ENCODE results near the gene PLK1. TPM values are rescaled to one million over a fixed set of nuclear protein-coding genes. Genes with fewer than 3 reads are reported as not detected.
"Not testable (repeated sequence)": the region's sequence is repeated elsewhere in the genome, so short reads cannot be mapped to it uniquely, and the experiment has no call there.

PLK1 gene
- total RNA-seq, 1 donor from 2014 or later: 2.3 TPM

GRCh38 chr16:23726710-23727109 is 48.0 kb downstream of the PLK1 start:
- DNase-seq (no peak), ATAC-seq (no peak)
- Histone ChIP-seq H3K4me3 (no peak overlapping the region), H3K27ac (no peak overlapping the region), H3K4me1 (no peaks in the 10 kb centered on the region), H3K9me3 (peaks cover 14% of the 10 kb centered on the region), H3K27me3 (ENCODE audit: low read depth) (peaks cover 3% of the 10 kb centered on the region), H3K36me3 (no peaks in the 10 kb centered on the region)
- intact Hi-C loops (cut with DNase I): loop anchor here (10.0 kb wide), 1 partner anchor 68 kb away; no protein-coding TSS in a partner anchor
- TF ChIP-seq CTCF (IDR thresholded peaks at IDR 0.05): no peak

GRCh38 chr16:23728112-23728477 is 49.4 kb downstream of the PLK1 start:
- ATAC-seq (no peak), DNase-seq (no peak)
- Histone ChIP-seq H3K4me1 (no peaks in the 10 kb centered on the region), H3K36me3 (no peaks in the 10 kb centered on the region), H3K27me3 (ENCODE audit: low read depth) (peaks cover 3% of the 10 kb centered on the region), H3K27ac (no peak overlapping the region), H3K4me3 (no peak overlapping the region), H3K9me3 (peaks cover 6% of the 10 kb centered on the region)
- TF ChIP-seq CTCF (IDR thresholded peaks at IDR 0.05): no peak
- intact Hi-C loops (cut with DNase I): loop anchor here (10.0 kb wide), 1 partner anchor 67 kb away; no protein-coding TSS in a partner anchor

- Histone ChIP-seq H3K4me1 (no peaks in the 10 kb centered on the region), H3K27ac (no peak overlapping the region), H3K27me3 (ENCODE audit: low read depth) (peaks cover 3% of the 10 kb centered on the region), H3K4me3 (no peak overlapping the region), H3K9me3 (no peaks in the 10 kb centered on the region), H3K36me3 (no peaks in the 10 kb centered on the region)
- ATAC-seq (peak; percentile 62 to 63), DNase-seq (peak; percentile 49)
- intact Hi-C loops (cut with DNase I): loop anchor here (10.0 kb wide), 1 partner anchor 65 kb away; no protein-coding TSS in a partner anchor
- TF ChIP-seq CTCF (IDR thresholded peaks at IDR 0.05): no peak
These were observed 51.1 kb downstream of the PLK1 start for GRCh38 chr16:23729503-23730424.

- intact Hi-C loops (cut with DNase I): no loop called here
- Histone ChIP-seq H3K27ac (no peak overlapping the region), H3K36me3 (no peaks in the 10 kb centered on the region), H3K4me3 (no peak overlapping the region), H3K9me3 (no peaks in the 10 kb centered on the region), H3K27me3 (ENCODE audit: low read depth) (peaks cover 8% of the 10 kb centered on the region), H3K4me1 (no peaks in the 10 kb centered on the region)
- no peak for DNase-seq
- no peak for ATAC-seq
- TF ChIP-seq CTCF (IDR thresholded peaks at IDR 0.05): no peak
These were observed 55.6 kb downstream of the PLK1 start for GRCh38 chr16:23734176-23734893.

GRCh38 chr16:23737423-23738028 is 58.8 kb downstream of the PLK1 start:
- H3K9me3 ChIP-seq; H3K36me3 ChIP-seq; H3K27me3 ChIP-seq (ENCODE audit: low read depth); H3K27ac ChIP-seq; H3K4me1 ChIP-seq; intact Hi-C loops (cut with DNase I); ATAC-seq; H3K4me3 ChIP-seq; DNase-seq: not testable (repeated sequence)

Data from lower lobe of right lung (tissue), 2 donors.